HCT116 (cell line): ENCODE data around the gene SALL4. TPM values are rescaled to one million over a fixed set of nuclear protein-coding genes. Genes with fewer than 3 reads are reported as not detected.

ENCODE experiments used
- ATAC-seq: fragments of 200-7000 bp; cut with Tn5 transposase; 2 replicates; pipeline ENCODE4 v1.9.1; 2020; ENCODE audit warnings: mild to moderate bottlenecking, moderate library complexity
- BruUV-seq: library from RNA; stranded (reverse); fragments of 400-500 nt; replicated peaks from 2 replicates; lab custom pipeline; 2021; lab: Mats Ljungman, UMichigan
- CTCF ChIA-PET: fragments of 300-600 bp; sonication (Branson Sonifier 250); formaldehyde crosslinking; loops from one replicate; lab custom pipeline; 2021; ENCODE audit warnings: antibody characterized with exemption; lab: Charles Lee
- POLR2A ChIA-PET: fragments of 300-600, 350-600 bp; sonication (Branson Sonifier 250); formaldehyde crosslinking; loops from one replicate; lab custom pipeline; 2021; ENCODE audit warnings: antibody characterized with exemption; lab: Charles Lee
- RAD21 ChIA-PET, 2 experiments: fragments of 300-600 bp; sonication (Branson Sonifier 250); formaldehyde crosslinking; loops; one replicate each; lab custom pipeline; 2023; ENCODE audit warnings: low total read pairs in 2 of 2; ENCODE audit not compliant: uncharacterized antibody in 2 of 2, unreplicated experiment in 2 of 2, low non-redundant PET in 1 of 2; lab: Charles Lee
- DNase-seq: peaks from one replicate; pipeline ENCODE4 v3.0.0-alpha.2; 2010; ENCODE audit warnings: low read depth, low spot score
- H2AFZ ChIP-seq: fragments of 200-600 bp; shearing (Covaris generic), sonication (generic); 2 replicates; pipeline ENCODE4 v1.6.1; 2017; ENCODE audit warnings: low read depth, mixed run types, mixed read lengths, antibody characterized with exemption, low read length; ENCODE audit not compliant: poor library complexity, severe bottlenecking
- H3K27ac ChIP-seq: 2 replicates; pipeline ENCODE4 v1.5.1; 2012; ENCODE audit warnings: low read depth, low read length
- H3K27me3 ChIP-seq: fragments of 200-600 bp; sonication (generic); 2 replicates; pipeline ENCODE4 v1.6.1; 2016; ENCODE audit warnings: mixed run types, low read length, mixed read lengths; ENCODE audit not compliant: insufficient read depth
- H3K36me3 ChIP-seq, 2 experiments: fragments of 200-500 bp in 1 of 2; fragments of 200-600 bp in 1 of 2; sonication (Bioruptor generic) in 1 of 2; sonication (generic) in 1 of 2; 2 replicates each; pipeline versions ENCODE4 v1.5.1 to v1.6.1; 2014 to 2016; ENCODE audit warnings: low read length in 2 of 2, inconsistent platforms in 1 of 2, mixed read lengths in 1 of 2, mixed run types in 1 of 2; ENCODE audit not compliant: insufficient read depth in 2 of 2, control insufficient read depth in 1 of 2
- H3K4me1 ChIP-seq, 2 experiments: fragments of 200-600 bp in 1 of 2; sonication (generic) in 1 of 2; 2 replicates each; pipeline versions ENCODE4 v1.5.1 to v1.6.1; 2012 to 2017; ENCODE audit warnings: low read length in 2 of 2, inconsistent platforms in 1 of 2, mild to moderate bottlenecking in 1 of 2, mixed read lengths in 1 of 2, mixed run types in 1 of 2, moderate library complexity in 1 of 2; ENCODE audit not compliant: insufficient read depth in 2 of 2, control insufficient read depth in 1 of 2
- H3K4me2 ChIP-seq: fragments of 200-600 bp; sonication (generic); 2 replicates; pipeline ENCODE4 v1.6.1; 2017; ENCODE audit warnings: mixed run types, low read length, mixed read lengths
- H3K4me3 ChIP-seq, 2 experiments: fragments of 200-600 bp in 1 of 2; sonication (generic) in 1 of 2; replicated peaks in 1 of 2; 2 replicates each; pipeline ENCODE4 v1.5.1; 2011 to 2016; ENCODE audit warnings: low read length in 2 of 2, control low read depth in 1 of 2, low read depth in 1 of 2, mild to moderate bottlenecking in 1 of 2, mixed read lengths in 1 of 2, mixed run types in 1 of 2
- H3K79me2 ChIP-seq: fragments of 200-600 bp; sonication (generic); 2 replicates; pipeline ENCODE4 v1.6.1; 2017; ENCODE audit warnings: mild to moderate bottlenecking, mixed run types, low read length, moderate library complexity, mixed read lengths; ENCODE audit not compliant: insufficient read depth
- H3K9ac ChIP-seq: fragments of 200-600 bp; sonication (generic); 2 replicates; pipeline ENCODE4 v1.6.1; 2016; ENCODE audit warnings: low read length, mixed read lengths
- H3K9me2 ChIP-seq: fragments of 200-600 bp; sonication (generic), shearing (Covaris generic); 2 replicates; pipeline ENCODE4 v1.6.1; 2017; ENCODE audit warnings: mixed run types, mild to moderate bottlenecking, moderate library complexity; ENCODE audit not compliant: insufficient read depth
- H3K9me3 ChIP-seq, 2 experiments: fragments of 200-500 bp in 1 of 2; fragments of 200-600 bp in 1 of 2; sonication (Bioruptor generic) in 1 of 2; sonication (generic) in 1 of 2; 2 replicates each; pipeline ENCODE4 v1.6.1; 2014 to 2017; ENCODE audit warnings: low read length in 2 of 2, mixed read lengths in 2 of 2, inconsistent platforms in 1 of 2, low read depth in 1 of 2, mild to moderate bottlenecking in 1 of 2, mixed run types in 1 of 2, moderate library complexity in 1 of 2; ENCODE audit not compliant: control insufficient read depth in 1 of 2, insufficient read depth in 1 of 2
- H4K20me1 ChIP-seq: fragments of 200-600 bp; sonication (generic), shearing (Covaris generic); 2 replicates; pipeline ENCODE4 v1.6.1; 2017; ENCODE audit warnings: mixed run types, mild to moderate bottlenecking, moderate library complexity; ENCODE audit not compliant: insufficient read depth
- ATF3 ChIP-seq: IDR thresholded peaks from 2 replicates; pipeline ENCODE4 v1.6.1; 2012
- CEBPB ChIP-seq: IDR thresholded peaks from 2 replicates; pipeline ENCODE4 v1.6.1; 2012; ENCODE audit warnings: low read depth
- EGR1 ChIP-seq: IDR thresholded peaks from 2 replicates; pipeline ENCODE4 v1.6.1; 2012; ENCODE audit warnings: low read depth
- ELF1 ChIP-seq: IDR thresholded peaks from 2 replicates; pipeline ENCODE4 v1.6.1; 2012; ENCODE audit warnings: low read depth, borderline replicate concordance
- JUND ChIP-seq: IDR thresholded peaks from 2 replicates; pipeline ENCODE4 v1.6.1; 2012
- MAX ChIP-seq: IDR thresholded peaks from 2 replicates; pipeline ENCODE4 v1.6.1; 2012
- POLR2AphosphoS5 ChIP-seq: IDR thresholded peaks from 2 replicates; pipeline ENCODE4 v1.6.1; 2011; ENCODE audit warnings: mild to moderate bottlenecking, low read depth, low read length, moderate library complexity
- RAD21 ChIP-seq: IDR thresholded peaks from 2 replicates; pipeline ENCODE4 v1.6.1; 2012; ENCODE audit warnings: low read depth, mild to moderate bottlenecking
- REST ChIP-seq: IDR thresholded peaks from 2 replicates; pipeline ENCODE4 v1.6.1; 2012; ENCODE audit warnings: low read depth
- SIN3A ChIP-seq: IDR thresholded peaks from 2 replicates; pipeline ENCODE4 v1.6.1; 2012; ENCODE audit warnings: low read depth
- TCF7L2 ChIP-seq: IDR thresholded peaks from 2 replicates; pipeline ENCODE4 v1.7.0; 2011; ENCODE audit warnings: borderline replicate concordance, inconsistent platforms; ENCODE audit not compliant: insufficient read depth, insufficient read length; ENCODE audit errors: extremely low read depth
- YY1 ChIP-seq: IDR thresholded peaks from 2 replicates; pipeline ENCODE4 v1.6.1; 2011; ENCODE audit warnings: low read length, low read depth, moderate library complexity, mild to moderate bottlenecking; ENCODE audit not compliant: insufficient replicate concordance; ENCODE audit errors: extremely low read depth
- ZBTB33 ChIP-seq: IDR thresholded peaks from 2 replicates; pipeline ENCODE4 v1.6.1; 2011; ENCODE audit warnings: mild to moderate bottlenecking, low read length, moderate library complexity; ENCODE audit not compliant: insufficient replicate concordance; ENCODE audit errors: extremely low read depth
- ZNF274 ChIP-seq: fragments of 200-500 bp; sonication (Bioruptor generic); IDR thresholded peaks from 2 replicates; pipeline ENCODE4 v1.6.1; 2014; ENCODE audit warnings: mild to moderate bottlenecking, low read depth, low read length, inconsistent platforms
- intact Hi-C: fragments of 100-400 bp; cut with micrococcal nuclease; formaldehyde crosslinking; loops from 2 replicates; pipeline ENCODE4 v1.10.0; 2022
- total RNA-seq: library from RNA; stranded (reverse); gene quantifications from one replicate; pipeline ENCODE4 v1.2.1, GENCODE V29; 2021; ENCODE audit not compliant: unreplicated experiment

SALL4 gene
- total RNA-seq, 1 experiment from 2014 or later, result 1.9 TPM

GRCh38 chr20:51828762-51829161, 26.4 kb upstream of the SALL4 start:
- no TSS peak for BruUV-seq
- intact Hi-C loops, result no loop called here
- ATAC-seq (no peak), DNase-seq (no peak)
- no peaks in the 10 kb centered on the region for H3K27me3 ChIP-seq
- no peaks in the 10 kb centered on the region for H3K4me1 ChIP-seq
- H3K79me2 ChIP-seq, result no peaks in the 10 kb centered on the region
- no peaks in the 10 kb centered on the region for H4K20me1 ChIP-seq
- no peaks in the 10 kb centered on the region for H3K9me3 ChIP-seq
- POLR2A ChIA-PET, result no interaction called here
- RAD21 ChIA-PET, result no interaction called here
- no peak overlapping the region for H3K4me2 ChIP-seq
- H2AFZ ChIP-seq, result no peak overlapping the region
- H3K27ac ChIP-seq, result no peak overlapping the region
- no peak overlapping the region for H3K9ac ChIP-seq
- CTCF ChIA-PET, result no interaction called here
- TF ChIP-seq RAD21 (no peak), SIN3A (no peak), TCF7L2 (no peak), ATF3 (no peak), JUND (no peak), ELF1 (no peak), YY1 (no peak), EGR1 (no peak)
- no peaks in the 10 kb centered on the region for H3K9me2 ChIP-seq
- no peaks in the 10 kb centered on the region for H3K36me3 ChIP-seq
- no peak overlapping the region for H3K4me3 ChIP-seq

GRCh38 chr20:51826372-51826771, 24.1 kb upstream of the SALL4 start:
- intact Hi-C loops, result no loop called here
- H4K20me1 ChIP-seq, result no peaks in the 10 kb centered on the region
- H3K9ac ChIP-seq, result no peak overlapping the region
- TF ChIP-seq ATF3, result no peak
- TF ChIP-seq CEBPB, result no peak
- TF ChIP-seq JUND, result no peak
- TF ChIP-seq REST, result no peak
- no peak for TF ChIP-seq ZBTB33
- no peak for TF ChIP-seq POLR2AphosphoS5
- no peak for TF ChIP-seq MAX
- TF ChIP-seq ZNF274, result no peak
- RAD21 ChIA-PET, result no interaction called here
- no peaks in the 10 kb centered on the region for H3K36me3 ChIP-seq
- no peak overlapping the region for H3K4me2 ChIP-seq
- no peak overlapping the region for H3K4me3 ChIP-seq
- BruUV-seq, result no TSS peak
- DNase-seq (no peak), ATAC-seq (no peak)
- no peak overlapping the region for H2AFZ ChIP-seq
- POLR2A ChIA-PET, result interaction anchor here (0.7 kb wide), 1 partner anchor 49 kb away, joined by 5 read pairs; no protein-coding TSS in a partner anchor
- H3K9me2 ChIP-seq, result no peaks in the 10 kb centered on the region
- no peaks in the 10 kb centered on the region for H3K27me3 ChIP-seq
- CTCF ChIA-PET, result no interaction called here
- no peaks in the 10 kb centered on the region for H3K79me2 ChIP-seq
- no peaks in the 10 kb centered on the region for H3K4me1 ChIP-seq
- H3K27ac ChIP-seq, result no peak overlapping the region
- H3K9me3 ChIP-seq, result no peaks in the 10 kb centered on the region
